Measurements from ENCODE around the gene SLC35F1.

The SLC35F1 gene

DNA sequence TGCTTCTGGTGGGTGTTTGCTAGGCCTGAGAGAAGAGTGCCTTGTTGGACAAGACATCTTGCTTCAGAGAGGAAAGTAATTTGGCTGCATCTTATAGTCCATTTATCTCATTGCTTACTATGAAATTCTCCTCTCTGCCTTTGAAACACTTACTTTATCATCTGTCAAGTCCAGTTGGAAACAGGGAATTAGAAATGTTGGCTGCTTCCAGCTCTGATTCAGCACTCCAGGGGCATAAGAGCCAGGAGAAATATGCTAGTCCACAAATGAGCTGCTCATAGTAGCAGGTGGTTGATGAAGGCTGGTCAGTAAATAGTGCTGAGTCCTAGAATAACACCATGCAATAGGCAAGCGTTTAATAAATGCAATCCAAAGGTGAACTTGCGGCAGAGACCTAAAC lies 227.1 kb downstream of the SLC35F1 start:
- H3K4me3 ChIP-seq (ENCODE audit: control insufficient read depth, low read depth, low read length) = no peak overlapping the region
- TF ChIP-seq CTCF (IDR thresholded peaks at IDR 0.05; ENCODE audit: control insufficient read depth, insufficient read depth, low read depth, low read length, missing control alignments) = no peak
- no peak for DNase-seq (ENCODE audit: low read depth)

- TF ChIP-seq CTCF (IDR thresholded peaks at IDR 0.05; ENCODE audit: control insufficient read depth, insufficient read depth, low read depth, low read length, missing control alignments) = no peak
- H3K4me3 ChIP-seq (ENCODE audit: control insufficient read depth, low read depth, low read length) = no peak overlapping the region
- DNase-seq (ENCODE audit: low read depth) = no peak
Observed at GRCh38 chr6:118134736-118135135, 227.7 kb downstream of the SLC35F1 start.

GRCh38 chr6:118135371-118135770 lies 228.3 kb downstream of the SLC35F1 start:
- no peak for TF ChIP-seq CTCF (IDR thresholded peaks at IDR 0.05; ENCODE audit: control insufficient read depth, insufficient read depth, low read depth, low read length, missing control alignments)
- no peak for DNase-seq (ENCODE audit: low read depth)

GRCh38 chr6:118141211-118141610 lies 234.1 kb downstream of the SLC35F1 start:
- DNase-seq (ENCODE audit: low read depth) = no peak
- no peak overlapping the region for H3K4me3 ChIP-seq (ENCODE audit: control insufficient read depth, low read depth, low read length)
- no peak for TF ChIP-seq CTCF (IDR thresholded peaks at IDR 0.05; ENCODE audit: control insufficient read depth, insufficient read depth, low read depth, low read length, missing control alignments)

More at GRCh38 chr6:118135371-118135770, 228.3 kb downstream of the SLC35F1 start:
- no peak overlapping the region for H3K4me3 ChIP-seq (ENCODE audit: control insufficient read depth, low read depth, low read length)

DNA sequence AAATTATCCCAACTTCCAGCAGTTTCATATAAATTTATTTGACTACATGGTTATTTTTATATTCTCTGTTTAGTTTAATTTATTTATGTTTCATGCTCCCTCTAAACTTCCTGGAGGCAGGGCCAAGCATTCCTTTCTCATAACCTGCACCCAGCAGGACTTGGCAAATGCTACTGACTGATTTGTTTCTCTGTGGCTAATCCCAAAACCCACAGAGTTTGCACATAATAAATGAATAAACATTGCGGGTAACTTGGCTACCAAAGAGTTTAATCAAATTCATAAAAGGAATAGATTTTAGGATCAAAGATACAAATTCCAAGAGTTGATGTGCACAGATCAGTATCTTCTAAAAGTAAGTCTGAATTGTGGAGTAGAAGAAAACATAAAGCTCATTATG lies 239.5 kb downstream of the SLC35F1 start:
- TF ChIP-seq CTCF (IDR thresholded peaks at IDR 0.05; ENCODE audit: control insufficient read depth, insufficient read depth, low read depth, low read length, missing control alignments) = no peak
- H3K4me3 ChIP-seq (ENCODE audit: control insufficient read depth, low read depth, low read length) = no peak overlapping the region
- no peak for DNase-seq (ENCODE audit: low read depth)

- DNase-seq (ENCODE audit: low read depth) = no peak
- TF ChIP-seq CTCF (IDR thresholded peaks at IDR 0.05; ENCODE audit: control insufficient read depth, insufficient read depth, low read depth, low read length, missing control alignments) = no peak
- H3K4me3 ChIP-seq (ENCODE audit: control insufficient read depth, low read depth, low read length) = no peak overlapping the region
Observed at GRCh38 chr6:118147511-118147910, 240.4 kb downstream of the SLC35F1 start.

DNA sequence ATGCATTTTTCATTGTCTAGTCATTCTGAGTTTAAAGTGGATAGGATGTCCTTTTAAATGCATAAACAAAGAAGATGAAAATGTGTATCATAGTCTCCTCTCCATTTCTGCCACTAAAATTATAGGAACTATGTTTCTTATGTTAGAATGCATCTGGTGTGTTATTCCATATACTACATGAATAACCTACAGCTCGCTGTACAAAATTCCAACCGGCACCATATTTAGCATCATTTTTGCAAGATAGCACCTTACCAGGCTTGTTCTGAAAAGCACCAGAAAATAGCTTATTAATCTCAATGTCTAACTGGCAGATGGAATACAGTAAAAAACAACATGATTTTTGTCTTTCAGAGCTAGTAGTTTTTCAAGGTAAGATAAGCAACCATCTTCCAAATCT lies 241.5 kb downstream of the SLC35F1 start:
- TF ChIP-seq CTCF (IDR thresholded peaks at IDR 0.05; ENCODE audit: control insufficient read depth, insufficient read depth, low read depth, low read length, missing control alignments) = no peak
- no peak overlapping the region for H3K4me3 ChIP-seq (ENCODE audit: control insufficient read depth, low read depth, low read length)
- DNase-seq (ENCODE audit: low read depth) = no peak
